Left cardiac atrium (tissue), 4 donors: Measurements from ENCODE around the gene R3HDM4. TPM values are rescaled to one million over a fixed set of nuclear protein-coding genes. Genes with fewer than 3 reads are reported as not detected.

Experiments used
- ATAC-seq, 2 donors: fragments of 200-7000 bp; cut with Tn5 transposase; one replicate each; pipeline ENCODE4 v1.9.1; 2020; ENCODE audit warnings: mild to moderate bottlenecking in 2 of 2, moderate library complexity in 2 of 2
- DNase-seq: peaks from one replicate; pipeline ENCODE4 v3.0.0-alpha.2; 2020
- intact Hi-C, 2 donors: fragments of 100-400 bp; cut with DNase I; formaldehyde crosslinking; loops; one replicate each; pipeline versions ENCODE4 v1.14.1 to v1.15.1; 2022 to 2023
- total RNA-seq, 2 donors: library from RNA; stranded (reverse); fragmentation: NEBNext Ultra II Directional; extraction: Animal tissue kit (Norgen Biotek cat#: 25700); gene quantifications; one replicate each; pipeline ENCODE4 v1.2.1, GENCODE V29; 2021
- donor health status: DM: no; HTN: yes; CAD: no.
- donor health status: DM: no; HTN: yes; CAD: no; lungs with severe emphysema.
- donor health status: DM: yes; HTN: yes; CAD: no.
- donor health status: Dilated cardiomyopathy.

R3HDM4 gene
- total RNA-seq, 2 donors from 2014 or later = 18.3 to 31.6 TPM

- ATAC-seq (no peak), DNase-seq (no peak)
These were observed 21.3 kb upstream of the R3HDM4 start for GRCh38 chr19:934197-934840.

GRCh38 chr19:933553-933882 lies 20.5 kb upstream of the R3HDM4 start:
- intact Hi-C loops = no loop called here
- ATAC-seq = no peak
- DNase-seq = no peak

More at GRCh38 chr19:934197-934840, 21.3 kb upstream of the R3HDM4 start:
- intact Hi-C loops = no loop called here

GRCh38 chr19:932648-933552 lies 19.9 kb upstream of the R3HDM4 start:
- DNase-seq = peak; percentile 79
- ATAC-seq = peak; percentile 73 to 78
- intact Hi-C loops = no loop called here

- intact Hi-C loops = no loop called here
- DNase-seq = no peak
These were observed 19.0 kb upstream of the R3HDM4 start for GRCh38 chr19:931860-932647.

GRCh38 chr19:929891-930258 lies 16.9 kb upstream of the R3HDM4 start:
- DNase-seq = no peak
- no peak for ATAC-seq
- intact Hi-C loops = no loop called here

More at GRCh38 chr19:931860-932647, 19.0 kb upstream of the R3HDM4 start:
- ATAC-seq = no peak

DNA sequence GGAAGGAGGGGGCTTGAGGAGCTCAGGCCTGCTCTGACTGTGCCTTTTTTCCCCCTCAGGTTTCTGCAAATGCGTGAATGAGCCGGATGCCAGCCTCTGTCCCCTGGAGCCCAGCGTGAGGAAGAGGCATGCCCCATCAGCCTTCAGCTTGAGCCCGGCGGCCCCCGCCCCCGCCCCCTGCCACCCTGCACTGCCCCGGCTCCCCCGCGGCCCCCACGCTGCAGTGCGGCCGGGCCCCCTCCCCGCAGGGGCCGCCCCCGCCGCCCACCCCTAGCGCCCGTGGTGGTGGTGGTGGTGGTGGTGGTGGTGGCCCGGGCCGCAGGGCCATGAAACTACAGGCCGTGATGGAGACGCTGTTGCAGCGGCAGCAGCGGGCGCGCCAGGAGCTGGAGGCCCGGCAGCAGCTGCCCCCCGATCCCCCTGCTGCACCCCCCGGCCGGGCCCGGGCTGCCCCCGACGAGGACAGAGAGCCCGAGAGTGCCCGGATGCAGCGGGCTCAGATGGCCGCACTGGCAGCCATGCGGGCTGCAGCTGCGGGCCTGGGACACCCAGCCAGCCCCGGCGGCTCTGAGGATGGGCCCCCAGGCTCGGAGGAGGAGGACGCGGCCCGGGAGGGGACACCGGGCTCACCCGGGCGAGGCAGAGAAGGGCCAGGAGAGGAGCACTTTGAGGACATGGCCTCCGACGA lies 16.3 kb upstream of the R3HDM4 start:
- no peak for ATAC-seq
- no peak for DNase-seq
- intact Hi-C loops = no loop called here

DNA sequence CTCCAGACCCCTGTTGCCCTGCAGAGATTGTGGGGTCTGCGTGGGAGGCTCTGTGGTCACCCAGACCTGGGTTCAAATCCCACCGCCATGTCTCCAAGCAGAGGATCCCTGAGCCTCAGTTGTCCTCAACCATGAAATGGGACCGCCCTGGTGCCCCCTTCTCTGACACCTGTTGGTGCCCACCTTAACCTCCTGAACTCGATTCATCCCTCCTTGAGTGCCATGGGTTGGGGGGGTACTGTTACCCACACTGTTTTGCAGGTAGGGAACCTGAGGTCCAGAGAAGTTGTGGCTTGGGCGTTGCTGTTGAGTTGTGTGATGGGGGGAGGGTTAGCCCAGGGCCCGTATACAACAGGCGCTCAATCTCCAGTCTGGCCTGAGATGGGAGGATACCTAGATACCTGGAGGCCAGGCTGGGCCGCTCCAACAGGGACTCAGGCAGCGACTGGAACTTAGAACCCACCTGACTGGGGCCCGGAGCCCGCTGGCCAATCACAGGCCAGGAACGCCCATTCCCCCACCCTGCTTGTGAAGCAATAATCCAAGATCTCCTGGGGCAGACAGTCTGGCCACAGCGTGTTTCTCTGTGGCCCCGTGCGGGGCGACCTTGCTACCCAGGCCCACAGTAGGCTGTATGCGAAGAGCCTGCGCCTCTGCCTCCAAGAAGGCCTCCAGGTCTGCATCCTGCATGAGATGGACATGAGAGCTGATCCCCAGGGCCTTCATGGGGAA lies 15.6 kb upstream of the R3HDM4 start:
- ATAC-seq = no peak
- intact Hi-C loops = no loop called here

DNA sequence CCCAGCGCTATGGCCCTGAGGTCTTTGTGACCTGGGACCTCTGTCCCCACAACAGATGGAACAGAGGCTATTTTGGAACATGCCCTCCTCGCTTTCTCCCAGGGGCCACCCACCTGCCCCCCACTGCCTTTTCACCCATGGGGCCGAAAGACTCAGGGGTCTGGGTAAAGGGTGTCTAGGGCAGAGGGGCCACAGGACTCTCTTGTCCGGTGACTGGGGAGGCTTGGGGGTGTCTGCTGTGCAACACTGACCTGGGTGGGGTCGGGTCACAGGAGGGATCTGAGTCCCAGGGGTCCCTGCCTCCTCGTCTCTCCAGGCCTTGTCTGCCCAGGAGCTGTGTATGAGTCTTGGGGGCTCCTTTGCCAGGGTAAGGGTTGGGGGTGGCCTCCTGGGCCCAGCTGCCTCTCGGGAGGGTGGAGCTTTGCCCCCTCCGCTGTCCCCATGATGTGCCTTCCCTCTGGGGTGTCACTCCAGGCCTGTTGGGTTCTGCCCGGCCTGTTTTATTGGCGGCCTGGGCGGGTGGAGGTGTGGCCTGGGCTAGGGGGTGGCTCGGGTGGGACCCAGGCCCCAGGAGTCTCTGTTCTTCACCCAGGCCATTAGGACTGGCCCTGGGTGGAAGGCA lies 14.9 kb upstream of the R3HDM4 start:
- DNase-seq (no peak), ATAC-seq (no peak)
- intact Hi-C loops = no loop called here

More for the DNA sequence above, 15.6 kb upstream of the R3HDM4 start:
- no peak for DNase-seq

DNA sequence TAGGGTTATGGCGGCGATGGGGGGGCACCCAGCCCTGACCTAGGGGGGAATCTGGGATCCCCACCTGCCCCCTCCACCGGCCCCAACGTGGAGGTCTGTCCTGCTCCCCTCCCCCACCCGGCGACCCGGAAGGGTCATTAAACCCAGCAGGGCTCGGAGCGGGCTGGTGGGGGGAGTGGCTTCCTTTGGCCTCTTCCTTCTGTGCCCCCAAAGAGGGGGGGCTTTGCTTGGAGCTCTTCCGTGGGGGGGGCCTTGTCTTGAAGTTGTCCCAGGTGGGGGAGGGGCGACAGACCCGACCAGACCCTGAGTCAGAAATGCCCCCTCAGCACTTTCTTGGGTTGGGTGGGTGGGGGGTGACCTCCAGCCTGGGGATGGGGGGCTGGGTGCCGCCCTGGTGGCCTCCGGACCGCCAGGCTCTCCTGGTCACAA lies 14.3 kb upstream of the R3HDM4 start:
- ATAC-seq (no peak), DNase-seq (no peak)
- intact Hi-C loops = no loop called here

DNA sequence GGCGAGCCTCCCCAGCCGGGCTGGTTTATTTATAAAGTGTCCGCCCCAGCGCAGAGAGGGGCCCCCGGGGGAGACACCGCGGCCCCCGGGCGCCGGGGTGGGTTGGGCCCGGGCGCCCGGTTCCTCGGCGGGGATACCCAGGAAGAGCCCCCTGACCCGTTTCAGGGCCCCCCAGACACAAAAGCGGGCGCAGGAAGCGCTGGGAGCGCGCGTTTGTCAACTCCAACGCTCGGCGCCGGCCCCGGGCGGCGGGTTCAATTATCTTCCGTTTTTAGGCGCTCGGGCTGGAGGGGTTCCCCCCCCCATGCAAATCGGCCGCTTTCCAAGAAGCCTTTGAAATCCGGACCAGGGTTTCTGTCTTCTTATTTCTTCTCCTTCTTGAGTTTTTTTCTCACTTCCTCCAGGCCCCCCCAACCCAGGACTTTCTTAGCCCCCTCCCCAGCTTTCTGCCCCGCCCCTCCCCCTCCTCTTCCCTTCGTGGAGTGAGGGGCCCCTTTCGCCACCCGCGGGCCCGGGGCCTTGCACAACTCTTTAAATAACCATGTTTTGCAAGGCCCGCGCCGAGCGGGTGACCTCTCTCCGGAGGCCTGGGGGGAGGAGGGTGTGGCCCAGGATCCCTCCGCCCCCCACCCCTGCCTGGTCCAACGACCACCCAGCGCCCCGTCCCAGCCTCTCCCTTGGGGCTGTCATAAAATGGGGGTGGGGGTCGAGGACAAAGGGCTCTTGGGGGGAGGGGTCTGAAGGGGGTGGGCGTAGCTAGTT lies 13.8 kb upstream of the R3HDM4 start:
- ATAC-seq (peak in 1 of 2 donors; percentile 5), DNase-seq (peak; percentile 80)
- intact Hi-C loops = no loop called here

GRCh38 chr19:926323-926588 lies 13.2 kb upstream of the R3HDM4 start:
- intact Hi-C loops = no loop called here
- ATAC-seq = no peak

DNA sequence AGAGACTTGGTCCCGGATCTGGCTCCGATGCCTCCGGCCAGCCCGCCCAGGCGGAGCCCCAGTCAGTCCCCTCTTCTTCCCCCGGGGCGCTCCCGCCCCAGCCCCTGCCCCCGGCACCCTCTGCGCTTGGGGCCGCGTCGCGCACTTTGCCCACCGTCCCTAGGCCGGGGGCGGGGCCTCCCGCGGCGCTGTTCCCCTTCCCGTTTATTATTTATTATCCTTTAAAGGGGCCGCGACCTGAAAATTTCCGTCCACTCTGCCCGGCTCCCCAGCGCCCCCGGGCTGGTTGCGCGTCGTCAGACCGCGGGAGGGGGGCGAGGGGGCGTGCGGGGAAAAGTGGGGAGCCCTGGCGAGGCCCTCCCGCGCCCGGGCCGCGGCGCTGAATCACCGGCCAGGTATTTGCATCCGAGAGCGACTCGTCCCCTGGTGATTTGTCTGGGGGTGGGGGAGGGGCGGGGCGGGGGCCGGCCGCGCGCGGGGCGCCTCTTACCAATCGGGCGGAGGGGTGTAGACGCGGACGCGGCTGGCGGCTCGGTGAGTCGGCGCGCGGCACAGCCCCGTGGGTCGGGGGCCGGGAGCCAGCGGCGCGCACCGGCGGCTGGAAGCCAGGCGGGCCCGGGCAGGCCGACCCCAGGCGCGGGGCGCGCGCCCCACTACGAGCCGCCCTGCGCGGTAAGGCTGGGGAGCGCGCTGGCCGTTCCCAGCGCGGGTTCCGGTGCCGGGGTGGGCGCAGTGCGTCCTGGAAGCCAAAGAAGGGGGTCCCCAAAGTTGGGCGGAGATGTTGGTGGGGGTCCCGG lies 12.7 kb upstream of the R3HDM4 start, which contains the start of gene ARID3A:
Gene ARID3A (plus strand): TSS at position 510 of the 797 bp plus-strand sequence. CDS start 3,494 bp downstream, outside the sequence.
- ATAC-seq = peak; percentile 84
- intact Hi-C loops = no loop called here
- DNase-seq = peak; percentile 83

More at GRCh38 chr19:926323-926588, 13.2 kb upstream of the R3HDM4 start:
- no peak for DNase-seq

GRCh38 chr19:925087-925525 lies 12.1 kb upstream of the R3HDM4 start:
- peak; percentile 69 for DNase-seq
- ATAC-seq = peak; percentile 31 to 65
- intact Hi-C loops = no loop called here

DNA sequence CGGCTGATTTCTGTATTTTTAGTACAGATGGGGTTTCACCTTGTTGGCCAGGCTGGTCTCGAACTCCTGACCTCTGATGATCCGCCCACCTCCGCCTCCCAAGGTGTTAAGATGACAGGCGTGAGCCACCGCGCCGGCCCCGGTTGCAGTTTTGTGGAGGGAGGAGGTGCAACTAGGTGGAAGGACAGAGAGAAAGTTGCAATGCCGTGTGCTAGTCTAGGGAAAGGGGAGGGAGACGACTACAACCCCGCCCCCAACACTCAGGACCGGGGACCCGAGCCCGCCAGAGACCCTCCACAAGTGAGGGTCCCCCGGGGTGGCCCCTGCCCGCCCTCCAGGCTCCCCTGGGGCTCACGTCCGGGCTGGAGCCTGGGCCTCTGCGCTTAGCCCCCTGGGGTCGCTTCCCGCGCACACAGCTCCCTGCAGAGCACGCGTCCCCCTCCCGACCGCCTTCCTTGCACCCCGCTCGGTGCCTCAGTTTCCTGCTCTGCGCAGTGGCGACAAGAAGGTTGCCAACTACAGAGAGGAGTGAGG lies 11.6 kb upstream of the R3HDM4 start:
- intact Hi-C loops = no loop called here
- DNase-seq = no peak
- ATAC-seq = no peak

DNA sequence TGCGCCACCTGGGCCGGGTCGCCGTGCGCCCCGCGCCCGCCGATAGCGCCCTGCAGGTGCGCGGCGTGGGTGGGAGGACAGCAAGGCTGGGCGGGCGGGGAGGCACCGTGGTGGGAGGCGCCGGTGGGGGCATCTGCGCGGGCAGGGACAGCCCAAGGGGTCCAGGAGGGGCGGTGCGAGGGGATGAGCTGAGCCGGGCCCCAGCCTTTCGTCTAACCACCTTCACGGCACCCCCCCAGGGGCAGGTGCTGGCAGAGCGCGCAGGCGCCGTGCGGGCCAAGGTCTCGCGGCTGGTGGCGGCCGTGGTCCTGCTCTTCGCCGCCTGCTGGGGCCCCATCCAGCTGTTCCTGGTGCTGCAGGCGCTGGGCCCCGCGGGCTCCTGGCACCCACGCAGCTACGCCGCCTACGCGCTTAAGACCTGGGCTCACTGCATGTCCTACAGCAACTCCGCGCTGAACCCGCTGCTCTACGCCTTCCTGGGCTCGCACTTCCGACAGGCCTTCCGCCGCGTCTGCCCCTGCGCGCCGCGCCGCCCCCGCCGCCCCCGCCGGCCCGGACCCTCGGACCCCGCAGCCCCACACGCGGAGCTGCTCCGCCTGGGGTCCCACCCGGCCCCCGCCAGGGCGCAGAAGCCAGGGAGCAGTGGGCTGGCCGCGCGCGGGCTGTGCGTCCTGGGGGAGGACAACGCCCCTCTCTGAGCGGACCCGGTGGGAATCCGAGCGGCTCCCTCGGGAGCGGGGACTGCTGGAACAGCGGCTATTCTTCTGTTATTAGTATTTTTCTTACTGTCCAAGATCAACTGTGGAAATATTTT lies 7.2 kb upstream of the R3HDM4 start:
- DNase-seq (no peak), ATAC-seq (peak in 1 of 2 donors; percentile 8)
- intact Hi-C loops = no loop called here
